GM19025 (cell line): ENCODE results near the gene ELOVL7.
"Not testable (repeated sequence)": the region's sequence is repeated elsewhere in the genome, so short reads cannot be mapped to it uniquely, and the experiment has no call there.

Source experiments
- ATAC-seq: cut with Tn5 transposase; IDR thresholded peaks from one replicate; pipeline ENCODE4 v1.9.1; 2021; ENCODE audit warnings: mild to moderate bottlenecking, low read depth, moderate library complexity; ENCODE audit not compliant: unreplicated experiment

The ELOVL7 gene

GRCh38 chr5:60833520-60833919, 10.5 kb downstream of the ELOVL7 start:
- no peak for ATAC-seq

GRCh38 chr5:60830581-60831127, 13.4 kb downstream of the ELOVL7 start:
- no peak for ATAC-seq

- no peak for ATAC-seq
These were observed 14.4 kb downstream of the ELOVL7 start for GRCh38 chr5:60829490-60830266.

- ATAC-seq = no peak
These were observed 16.9 kb downstream of the ELOVL7 start for GRCh38 chr5:60827201-60827600.

GRCh38 chr5:60826653-60827052, 17.4 kb downstream of the ELOVL7 start:
- ATAC-seq = peak; percentile 57

GRCh38 chr5:60823574-60823973, 20.5 kb downstream of the ELOVL7 start:
- ATAC-seq = no peak

GRCh38 chr5:60822285-60822556, 21.8 kb downstream of the ELOVL7 start:
- ATAC-seq = peak; percentile 52

- no peak for ATAC-seq
These were observed 22.4 kb downstream of the ELOVL7 start for GRCh38 chr5:60821488-60822284.

GRCh38 chr5:60820593-60821487, 23.2 kb downstream of the ELOVL7 start:
- ATAC-seq = no peak

GRCh38 chr5:60816138-60816537, 27.9 kb downstream of the ELOVL7 start:
- ATAC-seq = not testable (repeated sequence)

GRCh38 chr5:60814498-60814897, 29.6 kb downstream of the ELOVL7 start:
- no peak for ATAC-seq

- ATAC-seq = no peak
These were observed 31.6 kb downstream of the ELOVL7 start for GRCh38 chr5:60812426-60812825.

GRCh38 chr5:60811105-60811504, 33.0 kb downstream of the ELOVL7 start:
- peak; percentile 25 for ATAC-seq

GRCh38 chr5:60810438-60811085, 33.5 kb downstream of the ELOVL7 start:
- peak; percentile 93 for ATAC-seq

GRCh38 chr5:60809891-60810425, 34.1 kb downstream of the ELOVL7 start:
- ATAC-seq = no peak

GRCh38 chr5:60806591-60807243, 37.4 kb downstream of the ELOVL7 start:
- ATAC-seq = no peak

GRCh38 chr5:60805463-60805862, 38.6 kb downstream of the ELOVL7 start:
- no peak for ATAC-seq

- no peak for ATAC-seq
These were observed 40.4 kb downstream of the ELOVL7 start for GRCh38 chr5:60803712-60804111.

GRCh38 chr5:60802986-60803385, 41.1 kb downstream of the ELOVL7 start:
- ATAC-seq = no peak
